ENCODE measurements around the gene CABP2.

CABP2 gene

DNA sequence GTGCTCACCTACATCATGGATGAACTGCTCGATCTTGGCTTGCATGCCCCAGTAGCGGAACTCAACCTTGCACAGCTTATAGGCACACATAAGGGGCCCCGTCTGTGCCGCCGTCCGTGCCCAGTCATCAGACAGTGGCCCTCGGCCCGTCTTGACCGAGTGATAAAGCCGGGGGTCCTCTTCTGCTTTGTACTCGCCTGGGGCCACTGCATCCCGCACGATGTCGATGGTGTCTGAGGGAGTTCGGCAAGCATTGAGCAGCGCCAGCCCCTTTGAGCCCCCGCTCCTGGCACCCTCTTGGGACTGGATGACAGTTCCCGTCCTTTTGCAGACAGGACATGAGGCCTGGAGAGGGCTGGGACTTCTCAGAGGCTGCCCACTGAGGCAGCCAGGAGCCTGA lies 21.4 kb downstream of the CABP2 start:
- TF ChIP-seq, protein P1, sequence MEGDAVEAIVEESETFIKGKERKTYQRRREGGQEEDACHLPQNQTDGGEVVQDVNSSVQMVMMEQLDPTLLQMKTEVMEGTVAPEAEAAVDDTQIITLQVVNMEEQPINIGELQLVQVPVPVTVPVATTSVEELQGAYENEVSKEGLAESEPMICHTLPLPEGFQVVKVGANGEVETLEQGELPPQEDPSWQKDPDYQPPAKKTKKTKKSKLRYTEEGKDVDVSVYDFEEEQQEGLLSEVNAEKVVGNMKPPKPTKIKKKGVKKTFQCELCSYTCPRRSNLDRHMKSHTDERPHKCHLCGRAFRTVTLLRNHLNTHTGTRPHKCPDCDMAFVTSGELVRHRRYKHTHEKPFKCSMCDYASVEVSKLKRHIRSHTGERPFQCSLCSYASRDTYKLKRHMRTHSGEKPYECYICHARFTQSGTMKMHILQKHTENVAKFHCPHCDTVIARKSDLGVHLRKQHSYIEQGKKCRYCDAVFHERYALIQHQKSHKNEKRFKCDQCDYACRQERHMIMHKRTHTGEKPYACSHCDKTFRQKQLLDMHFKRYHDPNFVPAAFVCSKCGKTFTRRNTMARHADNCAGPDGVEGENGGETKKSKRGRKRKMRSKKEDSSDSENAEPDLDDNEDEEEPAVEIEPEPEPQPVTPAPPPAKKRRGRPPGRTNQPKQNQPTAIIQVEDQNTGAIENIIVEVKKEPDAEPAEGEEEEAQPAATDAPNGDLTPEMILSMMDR (IDR thresholded peaks at IDR 0.05; ENCODE audit: low read depth, low read length): no peak
- no peak for DNase-seq (ENCODE audit: low read depth, low spot score)
- H3K4me3 ChIP-seq (ENCODE audit: low read depth, low read length): no peak overlapping the region
- in situ Hi-C loops (cut with HindIII; ENCODE audit: low sequenced_read_pairs): no loop called here

DNA sequence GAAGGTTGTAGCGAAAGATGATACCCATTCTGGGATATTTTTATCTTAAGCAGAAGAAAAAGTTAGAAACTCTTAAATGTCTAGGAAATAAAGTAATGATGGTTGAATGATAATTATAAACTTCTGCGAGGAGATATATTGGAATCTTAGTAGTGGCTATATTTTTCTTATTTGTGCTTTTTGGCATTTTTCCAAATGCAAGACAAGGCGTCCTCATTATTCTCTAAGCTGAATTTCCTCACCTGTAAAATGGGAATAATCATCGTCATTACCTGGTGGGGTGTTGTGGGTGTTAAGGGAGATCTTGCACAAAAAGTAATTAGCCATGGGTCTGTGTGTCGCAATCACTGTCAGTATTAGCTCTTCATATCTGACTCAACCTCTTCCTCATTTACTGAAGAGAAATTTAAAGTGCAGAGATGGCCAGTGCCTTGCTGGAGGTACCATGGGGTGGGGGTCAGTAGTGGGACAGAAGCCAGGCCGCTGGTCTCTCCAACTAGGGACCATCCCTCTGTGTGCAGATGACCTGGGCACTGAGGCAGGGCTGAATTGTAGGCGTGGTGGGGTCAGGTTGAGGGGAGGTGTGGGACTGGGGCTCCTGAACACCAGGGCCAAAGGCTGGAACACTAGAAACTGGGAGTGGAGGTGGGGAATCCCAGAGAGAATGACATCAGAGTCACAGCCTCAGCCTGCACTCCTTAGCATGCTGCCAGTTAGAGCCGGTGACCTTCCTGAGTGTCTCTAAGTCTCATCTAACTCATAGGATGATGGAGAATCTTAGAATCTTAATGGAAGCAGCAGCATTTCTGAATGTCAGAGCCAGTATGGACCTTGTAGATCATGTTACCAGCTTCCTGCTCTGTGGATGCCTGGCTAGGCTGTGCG lies 22.2 kb downstream of the CABP2 start:
- TF ChIP-seq, protein P1 (IDR thresholded peaks at IDR 0.05; ENCODE audit: low read depth, low read length): no peak
- DNase-seq (ENCODE audit: low read depth, low spot score): no peak
- no peak overlapping the region for H3K4me3 ChIP-seq (ENCODE audit: low read depth, low read length)
- in situ Hi-C loops (cut with HindIII; ENCODE audit: low sequenced_read_pairs): no loop called here

DNA sequence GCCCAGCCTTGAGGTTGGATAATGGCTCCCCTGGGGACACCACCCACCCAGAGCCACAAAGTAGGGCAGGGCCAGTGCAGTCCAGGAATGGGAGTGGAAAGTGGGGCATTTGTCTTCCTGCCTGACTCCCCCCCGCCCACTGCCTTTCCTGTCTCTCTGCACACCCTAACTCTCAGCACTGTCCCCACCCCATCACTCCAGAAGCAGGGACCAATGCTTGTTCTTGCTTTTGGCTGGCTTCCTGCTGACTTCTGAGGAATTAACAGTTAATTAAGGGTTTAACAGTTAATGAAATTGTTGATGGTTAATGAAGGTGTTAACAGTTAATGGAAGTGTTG lies 22.8 kb downstream of the CABP2 start:
- H3K4me3 ChIP-seq (ENCODE audit: low read depth, low read length): no peak overlapping the region
- TF ChIP-seq, protein P1 (IDR thresholded peaks at IDR 0.05; ENCODE audit: low read depth, low read length): no peak
- DNase-seq (ENCODE audit: low read depth, low spot score): no peak
- in situ Hi-C loops (cut with HindIII; ENCODE audit: low sequenced_read_pairs): no loop called here

DNA sequence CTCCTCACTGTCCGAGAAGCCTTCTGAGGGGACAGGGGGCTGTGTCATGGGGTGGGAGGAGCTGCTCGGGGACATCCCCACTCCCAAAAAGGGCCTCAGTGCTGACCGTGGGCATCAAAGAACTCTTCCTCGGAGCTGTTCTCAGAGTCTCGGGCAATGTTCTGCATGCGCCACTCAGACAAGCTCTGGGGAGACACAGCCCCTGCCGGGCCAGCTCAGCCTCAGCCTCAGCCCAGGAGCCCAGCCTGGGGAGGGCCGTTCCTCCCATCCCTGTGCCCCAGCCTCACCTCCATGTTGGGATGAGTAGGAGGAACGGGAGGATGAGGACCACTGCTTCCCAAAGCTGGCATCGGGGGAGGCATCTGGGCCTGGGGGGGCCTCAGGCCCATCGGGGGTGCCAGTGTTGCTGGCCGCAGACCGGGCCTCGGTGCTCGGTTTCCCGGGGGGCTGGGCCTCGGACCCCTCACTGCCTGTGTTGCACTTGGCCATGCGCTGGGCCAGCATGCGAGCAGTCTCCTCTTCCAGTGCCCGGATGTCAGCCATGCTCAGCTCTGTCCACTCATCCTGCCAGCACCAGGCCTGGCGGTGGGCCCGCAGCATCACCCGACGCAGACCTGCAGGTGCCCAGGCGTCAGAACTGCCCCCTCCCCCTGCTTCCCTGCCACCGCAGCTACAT lies 23.3 kb downstream of the CABP2 start:
- no peak for DNase-seq (ENCODE audit: low read depth, low spot score)
- TF ChIP-seq, protein P1 (IDR thresholded peaks at IDR 0.05; ENCODE audit: low read depth, low read length): no peak
- H3K4me3 ChIP-seq (ENCODE audit: low read depth, low read length): no peak overlapping the region
- in situ Hi-C loops (cut with HindIII; ENCODE audit: low sequenced_read_pairs): no loop called here

DNA sequence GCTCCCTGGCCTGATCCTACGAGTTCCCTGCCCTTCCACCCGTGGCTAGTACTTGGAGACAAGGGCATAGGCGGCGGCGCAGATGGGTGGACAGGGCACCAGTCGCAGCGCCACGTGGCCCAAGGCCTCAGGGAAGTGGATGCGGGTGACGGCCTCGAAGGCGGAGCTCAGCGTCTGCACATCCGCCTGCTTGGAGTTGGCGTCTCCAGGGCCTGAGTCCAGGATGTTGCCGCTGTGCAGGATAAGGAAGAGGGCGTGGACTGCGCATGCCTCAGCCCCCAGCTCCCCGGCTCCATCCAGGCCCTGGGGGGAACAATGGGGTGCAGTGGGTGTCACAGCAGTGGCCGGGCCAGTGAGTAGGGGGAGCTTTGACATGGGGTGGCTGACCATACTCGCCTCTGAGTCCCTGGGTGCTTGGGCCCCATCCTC lies 24.7 kb downstream of the CABP2 start:
- TF ChIP-seq, protein P1 (IDR thresholded peaks at IDR 0.05; ENCODE audit: low read depth, low read length): no peak
- in situ Hi-C loops (cut with HindIII; ENCODE audit: low sequenced_read_pairs): no loop called here
- H3K4me3 ChIP-seq (ENCODE audit: low read depth, low read length): no peak overlapping the region
- DNase-seq (ENCODE audit: low read depth, low spot score): no peak

DNA sequence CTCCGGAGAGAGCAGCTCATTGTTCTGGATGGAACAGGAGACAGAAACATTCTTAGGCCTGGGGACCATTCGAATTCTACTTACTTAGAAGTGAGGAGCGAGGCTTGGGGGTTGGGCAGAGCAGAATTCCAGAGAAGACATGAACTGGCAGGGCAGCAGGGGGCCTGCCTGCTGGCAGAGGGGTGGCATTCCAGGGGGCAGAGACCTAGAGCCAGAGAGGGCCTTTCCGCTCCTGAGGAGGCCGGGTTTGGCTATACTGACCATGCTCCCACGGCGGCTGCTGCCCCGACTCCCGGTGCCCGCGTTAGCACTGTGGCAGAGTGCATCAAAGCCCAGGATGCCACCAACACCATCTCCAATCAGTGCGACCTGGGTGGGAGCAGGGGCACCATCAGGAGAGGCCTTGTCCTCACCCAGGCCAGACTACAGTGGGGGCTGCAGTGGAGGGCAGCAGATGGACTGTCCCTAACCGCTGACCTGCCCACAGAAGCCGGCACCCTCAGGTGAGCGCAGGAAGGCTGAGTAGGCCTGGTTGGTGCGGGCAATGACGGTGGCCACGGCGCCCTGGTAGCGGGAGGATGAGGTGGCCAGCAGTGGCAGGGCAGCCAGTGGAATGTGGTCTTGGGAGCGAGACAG lies 25.5 kb downstream of the CABP2 start:
- in situ Hi-C loops (cut with HindIII; ENCODE audit: low sequenced_read_pairs): no loop called here
- H3K4me3 ChIP-seq (ENCODE audit: low read depth, low read length): no peak overlapping the region
- TF ChIP-seq, protein P1 (IDR thresholded peaks at IDR 0.05; ENCODE audit: low read depth, low read length): no peak
- DNase-seq (ENCODE audit: low read depth, low spot score): no peak

All from astrocyte of the spinal cord (primary cell).